Glutamatergic neuron (in vitro differentiated cells): ENCODE data around the gene ZNF735. TPM values are rescaled to one million over a fixed set of nuclear protein-coding genes. Genes with fewer than 3 reads are reported as not detected.

Experiments used
- DNase-seq: peaks from one replicate; pipeline ENCODE4 v3.0.0; 2022
- H3K27ac Mint-ChIP-seq: one replicate; pipeline ENCODE4 v1.8.0; 2020; ENCODE audit warnings: mild to moderate bottlenecking, mixed read lengths, inconsistent platforms; ENCODE audit not compliant: unreplicated experiment
- H3K27me3 Mint-ChIP-seq: one replicate; pipeline ENCODE4 v1.8.0; 2020; ENCODE audit warnings: mild to moderate bottlenecking, moderate library complexity, mixed read lengths, inconsistent platforms; ENCODE audit not compliant: unreplicated experiment
- H3K36me3 Mint-ChIP-seq: one replicate; pipeline ENCODE4 v1.8.0; 2020; ENCODE audit warnings: mild to moderate bottlenecking, mixed read lengths, inconsistent platforms; ENCODE audit not compliant: unreplicated experiment
- H3K4me1 Mint-ChIP-seq: one replicate; pipeline ENCODE4 v1.8.0; 2020; ENCODE audit warnings: mild to moderate bottlenecking, low read depth, mixed read lengths, inconsistent platforms; ENCODE audit not compliant: unreplicated experiment
- H3K4me3 Mint-ChIP-seq: one replicate; pipeline ENCODE4 v1.8.0; 2020; ENCODE audit warnings: mild to moderate bottlenecking, mixed read lengths, inconsistent platforms; ENCODE audit not compliant: unreplicated experiment
- H3K9me3 Mint-ChIP-seq: one replicate; pipeline ENCODE4 v1.8.0; 2020; ENCODE audit warnings: mild to moderate bottlenecking, moderate library complexity, mixed read lengths, inconsistent platforms; ENCODE audit not compliant: unreplicated experiment
- CTCF ChIP-seq: fragments of 200-600 bp; sonication (generic); IDR thresholded peaks from one replicate; pipeline ENCODE4 v1.5.0; 2021; ENCODE audit not compliant: partially characterized antibody, unreplicated experiment
- total RNA-seq: library from RNA; stranded (reverse); fragmentation: NEBNext Ultra II Directional; extraction: Animal tissue kit (Norgen Biotek cat#: 25700); gene quantifications from one replicate; pipeline ENCODE4 v1.2.1, GENCODE V29; 2021; ENCODE audit not compliant: unreplicated experiment

The ZNF735 gene
- total RNA-seq, 1 donor from 2014 or later: not detected

GRCh38 chr7:64266341-64266919 lies 59.4 kb downstream of the ZNF735 start:
- no peak overlapping the region for H3K4me3 Mint-ChIP-seq
- H3K9me3 Mint-ChIP-seq: peaks cover 8% of the 10 kb centered on the region

More at GRCh38 chr7:64266341-64266919, 59.4 kb downstream of the ZNF735 start:
- Mint-ChIP-seq H3K4me1 (no peaks in the 10 kb centered on the region), H3K36me3 (peaks cover 9% of the 10 kb centered on the region), H3K27me3 (no peaks in the 10 kb centered on the region), H3K27ac (no peak overlapping the region)
- no peak for TF ChIP-seq CTCF
- DNase-seq: no peak

Other genes starting within 250 kb of the ZNF735 start
- gene ZNF722, start 208.4 kb upstream of the ZNF735 start, total RNA-seq: not detected
- not detected for gene ZNF727, start 161.8 kb upstream of the ZNF735 start, total RNA-seq
- gene ZNF679, start 21.3 kb downstream of the ZNF735 start, total RNA-seq: not detected
- gene ZNF736, start 106.8 kb downstream of the ZNF735 start, total RNA-seq: 9.6 TPM